GM13977 (cell line): ENCODE measurements around the gene ADH1B.

Experiments
- DNase-seq: peaks from one replicate; pipeline ENCODE4 v3.0.0; 2012; ENCODE audit warnings: low spot score
- in situ Hi-C: fragments of 300-500 bp; cut with MboI; formaldehyde crosslinking; loops from one replicate; pipeline ENCODE4 v1.12.0; 2022; ENCODE audit warnings: low sequenced_read_pairs, low pct_unique_long_range_greater_than_20kb, mixed read lengths, inconsistent platforms; ENCODE audit not compliant: unreplicated experiment
- TF ChIP-seq, protein P1 (sequence below): IDR thresholded peaks from 2 replicates; pipeline ENCODE4 v1.5.1; 2012; ENCODE audit warnings: mild to moderate bottlenecking, control low read depth; ENCODE audit not compliant: insufficient read depth; ENCODE audit errors: extremely low read depth, missing control alignments

Gene ADH1B

GRCh38 chr4:99341426-99341825 is 20.2 kb upstream of the ADH1B start:
- TF ChIP-seq, protein P1, sequence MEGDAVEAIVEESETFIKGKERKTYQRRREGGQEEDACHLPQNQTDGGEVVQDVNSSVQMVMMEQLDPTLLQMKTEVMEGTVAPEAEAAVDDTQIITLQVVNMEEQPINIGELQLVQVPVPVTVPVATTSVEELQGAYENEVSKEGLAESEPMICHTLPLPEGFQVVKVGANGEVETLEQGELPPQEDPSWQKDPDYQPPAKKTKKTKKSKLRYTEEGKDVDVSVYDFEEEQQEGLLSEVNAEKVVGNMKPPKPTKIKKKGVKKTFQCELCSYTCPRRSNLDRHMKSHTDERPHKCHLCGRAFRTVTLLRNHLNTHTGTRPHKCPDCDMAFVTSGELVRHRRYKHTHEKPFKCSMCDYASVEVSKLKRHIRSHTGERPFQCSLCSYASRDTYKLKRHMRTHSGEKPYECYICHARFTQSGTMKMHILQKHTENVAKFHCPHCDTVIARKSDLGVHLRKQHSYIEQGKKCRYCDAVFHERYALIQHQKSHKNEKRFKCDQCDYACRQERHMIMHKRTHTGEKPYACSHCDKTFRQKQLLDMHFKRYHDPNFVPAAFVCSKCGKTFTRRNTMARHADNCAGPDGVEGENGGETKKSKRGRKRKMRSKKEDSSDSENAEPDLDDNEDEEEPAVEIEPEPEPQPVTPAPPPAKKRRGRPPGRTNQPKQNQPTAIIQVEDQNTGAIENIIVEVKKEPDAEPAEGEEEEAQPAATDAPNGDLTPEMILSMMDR = no peak
- no peak for DNase-seq
- in situ Hi-C loops = no loop called here

DNA sequence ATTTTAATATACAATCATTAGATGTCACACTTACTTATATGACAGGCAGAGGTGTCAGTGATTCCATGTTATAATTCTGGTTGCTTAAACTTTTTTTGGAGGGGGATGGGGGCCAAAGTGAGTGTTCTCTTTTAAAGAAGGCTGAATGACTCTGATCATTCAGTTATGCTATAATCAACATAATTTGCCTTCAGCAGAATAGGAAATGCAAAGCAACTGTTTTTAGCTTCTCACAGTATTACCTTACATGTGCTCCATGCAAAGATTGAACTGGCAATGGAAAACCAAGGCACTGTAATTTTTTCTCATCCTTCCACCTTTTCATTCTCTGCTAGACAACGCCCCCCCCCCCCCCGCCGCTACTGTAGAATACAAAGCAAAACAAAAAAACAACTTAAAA is 18.0 kb upstream of the ADH1B start:
- TF ChIP-seq, protein P1 = no peak
- no peak for DNase-seq
- in situ Hi-C loops = no loop called here

- DNase-seq = no peak
- TF ChIP-seq, protein P1 = no peak
- in situ Hi-C loops = no loop called here
Observed at GRCh38 chr4:99336553-99336952, 15.4 kb upstream of the ADH1B start.

- no peak for DNase-seq
- in situ Hi-C loops = no loop called here
- TF ChIP-seq, protein P1 = no peak
Observed at GRCh38 chr4:99334880-99335279, 13.7 kb upstream of the ADH1B start.

- TF ChIP-seq, protein P1 = no peak
- in situ Hi-C loops = no loop called here
- no peak for DNase-seq
Observed at GRCh38 chr4:99330648-99331047, 9.4 kb upstream of the ADH1B start.

- TF ChIP-seq, protein P1 = no peak
- no peak for DNase-seq
- in situ Hi-C loops = no loop called here
Observed at GRCh38 chr4:99329876-99330275, 8.7 kb upstream of the ADH1B start.

DNA sequence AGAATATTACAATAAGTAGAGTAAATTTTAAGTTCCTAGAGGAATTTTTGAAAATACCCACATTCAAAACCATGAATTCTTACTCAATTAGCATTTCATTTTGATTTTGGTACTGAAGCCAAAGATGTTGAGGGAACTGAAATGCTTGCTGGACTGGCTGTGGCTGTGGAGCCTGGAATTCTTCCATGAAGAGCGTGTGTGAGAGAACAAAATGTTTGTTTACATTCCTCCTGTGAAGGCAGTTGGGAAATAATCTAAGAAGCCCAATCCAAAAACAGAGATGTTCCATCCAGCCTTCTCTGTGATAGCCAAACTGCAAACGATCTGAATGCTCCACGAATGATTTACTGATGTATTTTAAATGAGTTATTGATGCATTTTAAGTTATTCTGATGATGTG is 3.8 kb upstream of the ADH1B start:
- in situ Hi-C loops = no loop called here
- TF ChIP-seq, protein P1 = no peak
- no peak for DNase-seq
